Liver (tissue), 9 donors: ENCODE results near the gene GFRA1. TPM values are rescaled to one million over a fixed set of nuclear protein-coding genes. Genes with fewer than 3 reads are reported as not detected.

ENCODE experiments used
- DNase-seq: peaks from one replicate; pipeline ENCODE4 v3.0.0-alpha.2; 2017; ENCODE audit warnings: low spot score
- H3K27ac ChIP-seq, 2 donors: one replicate each; pipeline ENCODE4 v1.7.0; 2013; ENCODE audit warnings: inconsistent platforms in 2 of 2, low read length in 2 of 2, control low read depth in 1 of 2, low read depth in 1 of 2, mild to moderate bottlenecking in 1 of 2
- H3K27me3 ChIP-seq, 4 donors: one replicate each; pipeline versions ENCODE4 v1.6.1 to v1.7.0; 2013; ENCODE audit warnings: low read length in 3 of 4, inconsistent platforms in 1 of 4, mild to moderate bottlenecking in 1 of 4, moderate library complexity in 1 of 4; ENCODE audit not compliant: control insufficient read depth in 4 of 4, insufficient read depth in 4 of 4
- H3K36me3 ChIP-seq, 4 donors: one replicate each; pipeline versions ENCODE4 v1.6.1 to v1.7.0; 2013; ENCODE audit warnings: low read length in 3 of 4, mild to moderate bottlenecking in 3 of 4, low read depth in 1 of 4, moderate library complexity in 1 of 4; ENCODE audit not compliant: control insufficient read depth in 4 of 4, insufficient read depth in 3 of 4
- H3K4me1 ChIP-seq, 4 donors: one replicate each; pipeline versions ENCODE4 v1.6.1 to v1.7.0; 2013; ENCODE audit warnings: low read length in 3 of 4, mild to moderate bottlenecking in 3 of 4, moderate library complexity in 1 of 4; ENCODE audit not compliant: control insufficient read depth in 4 of 4, insufficient read depth in 4 of 4
- H3K4me3 ChIP-seq, 3 donors: one replicate each; pipeline versions ENCODE4 v1.6.1 to v1.7.0; 2013; ENCODE audit warnings: low read length in 3 of 3, control low read depth in 1 of 3, low read depth in 1 of 3, mild to moderate bottlenecking in 1 of 3
- H3K9ac ChIP-seq, 2 donors: one replicate each; pipeline ENCODE4 v1.7.0; 2013; ENCODE audit warnings: low read length in 2 of 2, mild to moderate bottlenecking in 2 of 2, moderate library complexity in 2 of 2, control low read depth in 1 of 2, low read depth in 1 of 2
- H3K9me3 ChIP-seq, 4 donors: one replicate each; pipeline versions ENCODE4 v1.6.1 to v1.7.0; 2013; ENCODE audit warnings: low read length in 3 of 4; ENCODE audit not compliant: control insufficient read depth in 4 of 4
- EGR1 ChIP-seq, 2 donors: IDR thresholded peaks; 2 replicates each; pipeline ENCODE4 v1.6.1; 2016 to 2018; ENCODE audit warnings: antibody characterized with exemption in 2 of 2, low read depth in 2 of 2
- FOXA1 ChIP-seq: IDR thresholded peaks from 2 replicates; pipeline ENCODE4 v1.6.1; 2016; ENCODE audit warnings: antibody characterized with exemption
- FOXA2 ChIP-seq: IDR thresholded peaks from 2 replicates; pipeline ENCODE4 v1.6.1; 2016; ENCODE audit warnings: antibody characterized with exemption
- GABPA ChIP-seq, 2 donors: IDR thresholded peaks in 1 of 2; conservative IDR thresholded peaks in 1 of 2; 2 replicates each; pipeline ENCODE4 v1.6.1; 2016; ENCODE audit warnings: antibody characterized with exemption in 2 of 2, mild to moderate bottlenecking in 1 of 2, moderate library complexity in 1 of 2
- HNF4A ChIP-seq, 2 donors: conservative IDR thresholded peaks; 2 replicates each; pipeline ENCODE4 v1.6.1; 2016; ENCODE audit warnings: antibody characterized with exemption in 2 of 2, mild to moderate bottlenecking in 2 of 2
- HNF4G ChIP-seq: IDR thresholded peaks from 2 replicates; pipeline ENCODE4 v1.6.1; 2016; ENCODE audit warnings: antibody characterized with exemption
- JUND ChIP-seq, 2 donors: IDR thresholded peaks; 2 replicates each; pipeline ENCODE4 v1.6.1; 2016; ENCODE audit warnings: antibody characterized with exemption in 2 of 2
- NR2F2 ChIP-seq: IDR thresholded peaks from 2 replicates; pipeline ENCODE4 v1.6.1; 2016; ENCODE audit warnings: antibody characterized with exemption
- RAD21 ChIP-seq, 2 donors: IDR thresholded peaks; 2 replicates each; pipeline ENCODE4 v1.6.1; 2016; ENCODE audit warnings: antibody characterized with exemption in 2 of 2, mild to moderate bottlenecking in 2 of 2
- SP1 ChIP-seq: IDR thresholded peaks from 2 replicates; pipeline ENCODE4 v1.6.1; 2018; ENCODE audit warnings: antibody characterized with exemption, mild to moderate bottlenecking
- TAF1 ChIP-seq: conservative IDR thresholded peaks from 2 replicates; pipeline ENCODE4 v1.6.1; 2016; ENCODE audit warnings: antibody characterized with exemption, mild to moderate bottlenecking
- YY1 ChIP-seq: IDR thresholded peaks from 2 replicates; pipeline ENCODE4 v1.6.1; 2016; ENCODE audit warnings: antibody characterized with exemption, mild to moderate bottlenecking
- ZBTB33 ChIP-seq: IDR thresholded peaks from 2 replicates; pipeline ENCODE4 v1.6.1; 2016; ENCODE audit warnings: antibody characterized with exemption
- WGBS: extraction: QIAGEN DNeasy Blood & Tissue Kit; methylation state at CpG from one replicate; pipeline ENCODE4 v1.1.7; 2013; 5-methylcytosine and 5-hydroxymethylcytosine counted together
- polyA plus RNA-seq, 2 donors: library from polyadenylated mRNA; stranded (reverse) in 1 of 2; unstranded in 1 of 2; fragments of 200-250 nt in 1 of 2; fragments of >200 nt in 1 of 2; fragmentation: Nextera tagmentation in 1 of 2; extraction: Ambion mirVana in 1 of 2; gene quantifications; one replicate each; pipeline versions ENCODE4 v1.2.1 to v1.2.3, GENCODE V29; 2013 to 2015
- total RNA-seq, 2 donors: library from RNA; depleted of rRNA; stranded (reverse); fragments of >200 nt; gene quantifications; one replicate each; pipeline ENCODE4 v1.2.3, GENCODE V29; 2014
- TF ChIP-seq, protein P1 (sequence below): IDR thresholded peaks from 2 replicates; pipeline ENCODE4 v1.6.1; 2016; ENCODE audit warnings: antibody characterized with exemption
- TF ChIP-seq, protein P2 (sequence below): fragments of 150-350 bp; IDR thresholded peaks from 2 replicates; pipeline ENCODE4 v1.5.1; 2017; ENCODE audit warnings: improper control_type of control experiment, low read depth, low read length; ENCODE audit not compliant: missing input control
- TF ChIP-seq, protein P3 (sequence below): IDR thresholded peaks from 2 replicates; pipeline ENCODE4 v1.6.1; 2016; ENCODE audit warnings: antibody characterized with exemption
- TF ChIP-seq, protein P4 (sequence below): IDR thresholded peaks from 2 replicates; pipeline ENCODE4 v1.6.1; 2016; ENCODE audit warnings: antibody characterized with exemption, mild to moderate bottlenecking
- donor health status: healthy.
- donor health status: healthy.
- donor health status: healthy.
- donor health status: healthy.
- donor health status: healthy.

Gene GFRA1
- total and polyA plus RNA-seq, 4 donors: 14.2 to 53.6 (median 17.8) TPM

GRCh38 chr10:116059320-116059719, 213.7 kb downstream of the GFRA1 start:
- WGBS: 79% methylated on average over 7 of the region's 7 CpGs
- Histone ChIP-seq H3K27me3 (no peaks in the 10 kb centered on the region), H3K9ac (no peak overlapping the region), H3K9me3 (no peaks in the 10 kb centered on the region), H3K4me1 (peaks cover 8 to 39% (median 31%) of the 10 kb centered on the region in 4 donors), H3K36me3 (peaks cover 0 to 13% (median under 1%) of the 10 kb centered on the region in 4 donors), H3K4me3 (no peak overlapping the region), H3K27ac (peak overlapping the region in 1 of 2 donors; percentile 28)
- DNase-seq: no peak
- TF ChIP-seq NR2F2 (no peak), YY1 (no peak), SP1 (no peak), EGR1 (IDR thresholded peaks at IDR 0.05; ENCODE audit: low read depth in 2 of 2) (no peak), HNF4G (no peak), FOXA1 (no peak), GABPA (IDR thresholded peaks at IDR 0.05 in 1 of 2, conservative IDR thresholded peaks at IDR 0.05 in 1 of 2) (no peak), TAF1 (no peak), RAD21 (IDR thresholded peaks at IDR 0.05) (no peak)
- TF ChIP-seq, protein P1, sequence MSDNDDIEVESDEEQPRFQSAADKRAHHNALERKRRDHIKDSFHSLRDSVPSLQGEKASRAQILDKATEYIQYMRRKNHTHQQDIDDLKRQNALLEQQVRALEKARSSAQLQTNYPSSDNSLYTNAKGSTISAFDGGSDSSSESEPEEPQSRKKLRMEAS: no peak
- TF ChIP-seq, protein P2, sequence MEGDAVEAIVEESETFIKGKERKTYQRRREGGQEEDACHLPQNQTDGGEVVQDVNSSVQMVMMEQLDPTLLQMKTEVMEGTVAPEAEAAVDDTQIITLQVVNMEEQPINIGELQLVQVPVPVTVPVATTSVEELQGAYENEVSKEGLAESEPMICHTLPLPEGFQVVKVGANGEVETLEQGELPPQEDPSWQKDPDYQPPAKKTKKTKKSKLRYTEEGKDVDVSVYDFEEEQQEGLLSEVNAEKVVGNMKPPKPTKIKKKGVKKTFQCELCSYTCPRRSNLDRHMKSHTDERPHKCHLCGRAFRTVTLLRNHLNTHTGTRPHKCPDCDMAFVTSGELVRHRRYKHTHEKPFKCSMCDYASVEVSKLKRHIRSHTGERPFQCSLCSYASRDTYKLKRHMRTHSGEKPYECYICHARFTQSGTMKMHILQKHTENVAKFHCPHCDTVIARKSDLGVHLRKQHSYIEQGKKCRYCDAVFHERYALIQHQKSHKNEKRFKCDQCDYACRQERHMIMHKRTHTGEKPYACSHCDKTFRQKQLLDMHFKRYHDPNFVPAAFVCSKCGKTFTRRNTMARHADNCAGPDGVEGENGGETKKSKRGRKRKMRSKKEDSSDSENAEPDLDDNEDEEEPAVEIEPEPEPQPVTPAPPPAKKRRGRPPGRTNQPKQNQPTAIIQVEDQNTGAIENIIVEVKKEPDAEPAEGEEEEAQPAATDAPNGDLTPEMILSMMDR: no peak
- TF ChIP-seq, protein P3, sequence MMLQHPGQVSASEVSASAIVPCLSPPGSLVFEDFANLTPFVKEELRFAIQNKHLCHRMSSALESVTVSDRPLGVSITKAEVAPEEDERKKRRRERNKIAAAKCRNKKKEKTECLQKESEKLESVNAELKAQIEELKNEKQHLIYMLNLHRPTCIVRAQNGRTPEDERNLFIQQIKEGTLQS: no peak
- TF ChIP-seq, protein P4, sequence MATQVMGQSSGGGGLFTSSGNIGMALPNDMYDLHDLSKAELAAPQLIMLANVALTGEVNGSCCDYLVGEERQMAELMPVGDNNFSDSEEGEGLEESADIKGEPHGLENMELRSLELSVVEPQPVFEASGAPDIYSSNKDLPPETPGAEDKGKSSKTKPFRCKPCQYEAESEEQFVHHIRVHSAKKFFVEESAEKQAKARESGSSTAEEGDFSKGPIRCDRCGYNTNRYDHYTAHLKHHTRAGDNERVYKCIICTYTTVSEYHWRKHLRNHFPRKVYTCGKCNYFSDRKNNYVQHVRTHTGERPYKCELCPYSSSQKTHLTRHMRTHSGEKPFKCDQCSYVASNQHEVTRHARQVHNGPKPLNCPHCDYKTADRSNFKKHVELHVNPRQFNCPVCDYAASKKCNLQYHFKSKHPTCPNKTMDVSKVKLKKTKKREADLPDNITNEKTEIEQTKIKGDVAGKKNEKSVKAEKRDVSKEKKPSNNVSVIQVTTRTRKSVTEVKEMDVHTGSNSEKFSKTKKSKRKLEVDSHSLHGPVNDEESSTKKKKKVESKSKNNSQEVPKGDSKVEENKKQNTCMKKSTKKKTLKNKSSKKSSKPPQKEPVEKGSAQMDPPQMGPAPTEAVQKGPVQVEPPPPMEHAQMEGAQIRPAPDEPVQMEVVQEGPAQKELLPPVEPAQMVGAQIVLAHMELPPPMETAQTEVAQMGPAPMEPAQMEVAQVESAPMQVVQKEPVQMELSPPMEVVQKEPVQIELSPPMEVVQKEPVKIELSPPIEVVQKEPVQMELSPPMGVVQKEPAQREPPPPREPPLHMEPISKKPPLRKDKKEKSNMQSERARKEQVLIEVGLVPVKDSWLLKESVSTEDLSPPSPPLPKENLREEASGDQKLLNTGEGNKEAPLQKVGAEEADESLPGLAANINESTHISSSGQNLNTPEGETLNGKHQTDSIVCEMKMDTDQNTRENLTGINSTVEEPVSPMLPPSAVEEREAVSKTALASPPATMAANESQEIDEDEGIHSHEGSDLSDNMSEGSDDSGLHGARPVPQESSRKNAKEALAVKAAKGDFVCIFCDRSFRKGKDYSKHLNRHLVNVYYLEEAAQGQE: no peak

DNA sequence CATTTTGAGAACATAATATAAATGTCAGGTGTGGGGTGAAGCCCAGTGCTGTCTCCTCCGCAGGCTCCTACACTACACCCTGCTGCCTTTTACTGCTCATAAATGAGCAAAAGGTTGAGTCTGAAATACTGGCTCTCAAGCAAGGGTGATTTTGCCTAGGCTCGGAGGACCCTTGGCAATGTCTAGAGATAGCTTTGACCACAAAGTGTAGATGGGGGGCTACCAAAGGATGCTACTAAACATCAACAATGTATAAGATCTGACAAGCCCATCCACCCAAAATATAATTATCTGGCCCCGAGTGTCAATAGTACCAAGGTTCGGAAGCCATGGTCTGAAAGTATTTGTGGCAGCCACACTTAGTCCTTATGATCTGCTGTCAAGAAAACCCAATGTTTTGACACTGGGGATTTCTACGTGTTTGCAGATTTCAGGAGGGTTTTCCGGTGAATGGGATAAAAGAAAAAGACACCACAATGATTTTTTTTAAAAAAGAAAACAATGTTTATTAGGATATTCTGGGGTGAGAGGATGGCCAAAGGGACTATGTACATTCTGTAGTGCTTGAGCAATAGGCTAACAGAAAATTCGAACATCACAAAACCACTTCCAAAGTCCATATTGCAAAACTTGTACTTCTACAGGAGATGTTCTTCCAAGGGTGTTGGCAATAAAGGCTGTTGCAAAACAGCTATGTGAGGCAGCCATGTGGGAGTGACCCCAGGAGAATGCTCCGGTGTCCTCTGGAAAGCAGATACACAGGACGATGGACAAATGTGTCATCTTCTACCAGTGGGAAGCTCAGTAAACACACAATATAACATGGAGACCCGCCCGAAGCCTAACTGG, 216.3 kb downstream of the GFRA1 start:
- Histone ChIP-seq H3K36me3 (peaks cover 0 to 3% (median under 1%) of the 10 kb centered on the region in 4 donors), H3K4me1 (peaks cover 8 to 39% (median 31%) of the 10 kb centered on the region in 4 donors), H3K9me3 (no peaks in the 10 kb centered on the region), H3K27ac (peak overlapping the region; percentile 76 to 83), H3K9ac (no peak overlapping the region), H3K4me3 (no peak overlapping the region), H3K27me3 (no peaks in the 10 kb centered on the region)
- 42% methylated on average over 11 of the region's 11 CpGs for WGBS
- no peak for DNase-seq
- peak; percentile 98 for TF ChIP-seq HNF4G
- TF ChIP-seq RAD21 (IDR thresholded peaks at IDR 0.05): peak; percentile 64 to 76
- TF ChIP-seq FOXA2: peak; percentile 93
- peak; percentile 88 for TF ChIP-seq FOXA1
- TF ChIP-seq, protein P3: peak; percentile 87
- peak in 1 of 2 donors; percentile 30 for TF ChIP-seq GABPA (IDR thresholded peaks at IDR 0.05 in 1 of 2, conservative IDR thresholded peaks at IDR 0.05 in 1 of 2)
- peak; percentile 93 for TF ChIP-seq ZBTB33
- peak; percentile 40 for TF ChIP-seq TAF1
- TF ChIP-seq HNF4A (conservative IDR thresholded peaks at IDR 0.05): peak; percentile 99
- TF ChIP-seq, protein P4: peak; percentile 90
- TF ChIP-seq NR2F2: peak; percentile 66
- peak; percentile 95 to 96 for TF ChIP-seq JUND (IDR thresholded peaks at IDR 0.05)
- TF ChIP-seq, protein P1: peak; percentile 96
